Brain microvascular endothelial cell (primary cell): ENCODE data around the gene ARMC9.
"Not testable (repeated sequence)": the region's sequence is repeated elsewhere in the genome, so short reads cannot be mapped to it uniquely, and the experiment has no call there.

Experiments used
- DNase-seq: peaks from one replicate; pipeline ENCODE4 v3.0.0-alpha.2; 2020
- H3K27ac ChIP-seq: fragments of 250-450 bp; sonication (Bioruptor Pico); 2 replicates; pipeline ENCODE4 v1.5.1; 2020; ENCODE audit warnings: mild to moderate bottlenecking, moderate library complexity
- H3K27me3 ChIP-seq: fragments of 250-450 bp; sonication (Bioruptor Pico); replicated peaks from 2 replicates; pipeline ENCODE4 v1.5.1; 2020; ENCODE audit warnings: mild to moderate bottlenecking
- H3K36me3 ChIP-seq: fragments of 250-450 bp; sonication (Bioruptor Pico); replicated peaks from 2 replicates; pipeline ENCODE4 v1.5.1; 2020; ENCODE audit warnings: mild to moderate bottlenecking
- H3K4me3 ChIP-seq: 2 replicates; pipeline ENCODE4 v1.5.1; 2011; ENCODE audit warnings: low read depth, mild to moderate bottlenecking, control low read depth, low read length, moderate library complexity
- in situ Hi-C: cut with HindIII; loops from 2 replicates; pipeline ENCODE4 v1.10.0; 2017; ENCODE audit warnings: low sequenced_read_pairs, low pct_ligation_motif_present
- TF ChIP-seq, protein P1 (sequence below): IDR thresholded peaks from 2 replicates; pipeline ENCODE4 v1.5.1; 2011; ENCODE audit warnings: low read depth, mild to moderate bottlenecking, moderate library complexity, low read length, control low read depth, inconsistent platforms; ENCODE audit errors: missing control alignments

Gene ARMC9

GRCh38 chr2:231397011-231397927, 198.8 kb downstream of the ARMC9 start:
- Histone ChIP-seq H3K4me3 (no peak overlapping the region), H3K36me3 (no peaks in the 10 kb centered on the region), H3K27ac (no peak overlapping the region), H3K27me3 (peaks cover 15% of the 10 kb centered on the region)
- TF ChIP-seq, protein P1, sequence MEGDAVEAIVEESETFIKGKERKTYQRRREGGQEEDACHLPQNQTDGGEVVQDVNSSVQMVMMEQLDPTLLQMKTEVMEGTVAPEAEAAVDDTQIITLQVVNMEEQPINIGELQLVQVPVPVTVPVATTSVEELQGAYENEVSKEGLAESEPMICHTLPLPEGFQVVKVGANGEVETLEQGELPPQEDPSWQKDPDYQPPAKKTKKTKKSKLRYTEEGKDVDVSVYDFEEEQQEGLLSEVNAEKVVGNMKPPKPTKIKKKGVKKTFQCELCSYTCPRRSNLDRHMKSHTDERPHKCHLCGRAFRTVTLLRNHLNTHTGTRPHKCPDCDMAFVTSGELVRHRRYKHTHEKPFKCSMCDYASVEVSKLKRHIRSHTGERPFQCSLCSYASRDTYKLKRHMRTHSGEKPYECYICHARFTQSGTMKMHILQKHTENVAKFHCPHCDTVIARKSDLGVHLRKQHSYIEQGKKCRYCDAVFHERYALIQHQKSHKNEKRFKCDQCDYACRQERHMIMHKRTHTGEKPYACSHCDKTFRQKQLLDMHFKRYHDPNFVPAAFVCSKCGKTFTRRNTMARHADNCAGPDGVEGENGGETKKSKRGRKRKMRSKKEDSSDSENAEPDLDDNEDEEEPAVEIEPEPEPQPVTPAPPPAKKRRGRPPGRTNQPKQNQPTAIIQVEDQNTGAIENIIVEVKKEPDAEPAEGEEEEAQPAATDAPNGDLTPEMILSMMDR = no peak
- DNase-seq = no peak
- in situ Hi-C loops = no loop called here

- Histone ChIP-seq H3K27ac (no peak overlapping the region), H3K36me3 (no peaks in the 10 kb centered on the region), H3K27me3 (peaks cover 15% of the 10 kb centered on the region), H3K4me3 (no peak overlapping the region)
- in situ Hi-C loops = no loop called here
- TF ChIP-seq, protein P1 = no peak
- no peak for DNase-seq
Measured at GRCh38 chr2:231397928-231398294, 199.5 kb downstream of the ARMC9 start.

DNA sequence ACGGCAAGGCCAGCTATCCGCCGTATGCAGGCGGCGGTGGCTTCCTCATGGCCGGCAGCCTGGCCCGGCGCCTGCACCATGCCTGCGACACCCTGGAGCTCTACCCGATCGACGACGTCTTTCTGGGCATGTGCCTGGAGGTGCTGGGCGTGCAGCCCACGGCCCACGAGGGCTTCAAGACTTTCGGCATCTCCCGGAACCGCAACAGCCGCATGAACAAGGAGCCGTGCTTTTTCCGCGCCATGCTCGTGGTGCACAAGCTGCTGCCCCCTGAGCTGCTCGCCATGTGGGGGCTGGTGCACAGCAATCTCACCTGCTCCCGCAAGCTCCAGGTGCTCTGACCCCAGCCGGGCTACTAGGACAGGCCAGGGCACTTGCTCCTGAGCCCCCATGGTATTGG, 200.2 kb downstream of the ARMC9 start:
- in situ Hi-C loops = no loop called here
- Histone ChIP-seq H3K27me3 (peaks cover 15% of the 10 kb centered on the region), H3K4me3 (no peak overlapping the region), H3K27ac (no peak overlapping the region), H3K36me3 (no peaks in the 10 kb centered on the region)
- DNase-seq = no peak
- TF ChIP-seq, protein P1 = no peak

- TF ChIP-seq, protein P1 = no peak
- no peak for DNase-seq
- no peak overlapping the region for H3K27ac ChIP-seq
- in situ Hi-C loops = no loop called here
- no peaks in the 10 kb centered on the region for H3K36me3 ChIP-seq
- H3K4me3 ChIP-seq = no peak overlapping the region
- peaks cover 15% of the 10 kb centered on the region for H3K27me3 ChIP-seq
Measured at GRCh38 chr2:231399046-231399852, 200.8 kb downstream of the ARMC9 start.

- in situ Hi-C loops = loop anchor here (25.0 kb wide), 1 partner anchor 88 kb away; no protein-coding TSS in a partner anchor
- no peak overlapping the region for H3K4me3 ChIP-seq
- H3K27me3 ChIP-seq = peaks cover 10% of the 10 kb centered on the region
- no peaks in the 10 kb centered on the region for H3K36me3 ChIP-seq
- TF ChIP-seq, protein P1 = peak; percentile 25
- no peak for DNase-seq
- H3K27ac ChIP-seq = no peak overlapping the region
Measured at GRCh38 chr2:231399853-231400680, 201.6 kb downstream of the ARMC9 start.

GRCh38 chr2:231400681-231401080, 202.2 kb downstream of the ARMC9 start:
- not testable (repeated sequence) for H3K4me3 ChIP-seq, H3K36me3 ChIP-seq, H3K27ac ChIP-seq, DNase-seq, H3K27me3 ChIP-seq
- in situ Hi-C loops = loop anchor here (25.0 kb wide), 1 partner anchor 88 kb away; no protein-coding TSS in a partner anchor

DNA sequence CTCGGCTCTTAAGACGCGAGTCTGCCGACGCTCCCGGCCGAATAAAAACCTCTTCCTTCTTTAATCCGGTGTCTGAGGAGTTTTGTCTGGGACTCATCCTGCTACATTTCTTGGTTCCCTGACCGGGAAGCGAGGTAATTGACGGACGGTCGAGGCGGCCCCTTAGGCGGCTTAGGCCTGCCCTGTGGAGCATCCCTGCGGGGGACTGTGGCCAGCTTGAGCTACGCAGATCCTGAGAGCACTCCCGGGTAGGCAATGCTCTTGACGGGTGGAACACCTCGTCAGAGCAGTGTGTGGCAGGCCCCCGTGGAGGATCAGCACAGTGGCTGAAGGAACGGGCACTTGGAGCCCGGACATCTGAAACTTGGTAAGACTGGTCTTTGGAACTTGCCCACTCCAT, 202.7 kb downstream of the ARMC9 start:
- not testable (repeated sequence) for H3K36me3 ChIP-seq, DNase-seq, H3K27me3 ChIP-seq, H3K4me3 ChIP-seq, H3K27ac ChIP-seq
- in situ Hi-C loops = loop anchor here (25.0 kb wide), 1 partner anchor 89 kb away; no protein-coding TSS in a partner anchor
